ENCODE data around the gene ARG2.
A peak's percentile ranks its signal among the peaks of the same experiment; 100 is the strongest.
"Not testable (repeated sequence)": the region's sequence is repeated elsewhere in the genome, so short reads cannot be mapped to it uniquely, and the experiment has no call there.

ARG2 gene

DNA sequence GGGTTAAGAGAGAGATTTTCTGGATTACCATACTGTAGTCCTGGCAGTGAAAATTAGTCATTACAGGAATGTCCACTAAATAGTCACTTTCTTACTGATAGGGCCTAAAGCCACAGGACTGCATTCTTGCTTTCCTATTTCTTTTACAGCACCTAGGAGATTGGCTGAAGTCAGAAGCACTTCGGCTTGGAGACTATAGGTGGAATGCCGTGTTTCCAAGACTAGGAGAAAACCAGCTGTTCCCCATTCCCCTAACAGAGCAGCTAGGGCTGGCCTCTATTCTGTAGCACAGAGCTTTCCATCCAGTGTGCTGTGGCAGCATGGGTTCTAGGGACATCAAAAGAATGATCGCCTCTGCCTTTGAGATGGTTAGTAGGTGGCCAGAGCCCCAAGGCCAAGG lies 34.7 kb upstream of the ARG2 start:
- no peak for DNase-seq (ENCODE audit: low read depth)
- H3K4me3 ChIP-seq (ENCODE audit: low read depth, low read length): no peak overlapping the region
- TF ChIP-seq, protein P1, sequence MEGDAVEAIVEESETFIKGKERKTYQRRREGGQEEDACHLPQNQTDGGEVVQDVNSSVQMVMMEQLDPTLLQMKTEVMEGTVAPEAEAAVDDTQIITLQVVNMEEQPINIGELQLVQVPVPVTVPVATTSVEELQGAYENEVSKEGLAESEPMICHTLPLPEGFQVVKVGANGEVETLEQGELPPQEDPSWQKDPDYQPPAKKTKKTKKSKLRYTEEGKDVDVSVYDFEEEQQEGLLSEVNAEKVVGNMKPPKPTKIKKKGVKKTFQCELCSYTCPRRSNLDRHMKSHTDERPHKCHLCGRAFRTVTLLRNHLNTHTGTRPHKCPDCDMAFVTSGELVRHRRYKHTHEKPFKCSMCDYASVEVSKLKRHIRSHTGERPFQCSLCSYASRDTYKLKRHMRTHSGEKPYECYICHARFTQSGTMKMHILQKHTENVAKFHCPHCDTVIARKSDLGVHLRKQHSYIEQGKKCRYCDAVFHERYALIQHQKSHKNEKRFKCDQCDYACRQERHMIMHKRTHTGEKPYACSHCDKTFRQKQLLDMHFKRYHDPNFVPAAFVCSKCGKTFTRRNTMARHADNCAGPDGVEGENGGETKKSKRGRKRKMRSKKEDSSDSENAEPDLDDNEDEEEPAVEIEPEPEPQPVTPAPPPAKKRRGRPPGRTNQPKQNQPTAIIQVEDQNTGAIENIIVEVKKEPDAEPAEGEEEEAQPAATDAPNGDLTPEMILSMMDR (IDR thresholded peaks at IDR 0.05; ENCODE audit: control insufficient read depth, extremely low read depth, insufficient read depth): no peak

- H3K4me3 ChIP-seq (ENCODE audit: low read depth, low read length): no peak overlapping the region
- DNase-seq (ENCODE audit: low read depth): no peak
- TF ChIP-seq, protein P1 (IDR thresholded peaks at IDR 0.05; ENCODE audit: control insufficient read depth, extremely low read depth, insufficient read depth): no peak
Observed at GRCh38 chr14:67586369-67586768, 33.4 kb upstream of the ARG2 start.

- no peak overlapping the region for H3K4me3 ChIP-seq (ENCODE audit: low read depth, low read length)
- TF ChIP-seq, protein P1 (IDR thresholded peaks at IDR 0.05; ENCODE audit: control insufficient read depth, extremely low read depth, insufficient read depth): no peak
- peak; percentile 78 for DNase-seq (ENCODE audit: low read depth)
Observed at GRCh38 chr14:67589204-67589770, 30.4 kb upstream of the ARG2 start.

DNA sequence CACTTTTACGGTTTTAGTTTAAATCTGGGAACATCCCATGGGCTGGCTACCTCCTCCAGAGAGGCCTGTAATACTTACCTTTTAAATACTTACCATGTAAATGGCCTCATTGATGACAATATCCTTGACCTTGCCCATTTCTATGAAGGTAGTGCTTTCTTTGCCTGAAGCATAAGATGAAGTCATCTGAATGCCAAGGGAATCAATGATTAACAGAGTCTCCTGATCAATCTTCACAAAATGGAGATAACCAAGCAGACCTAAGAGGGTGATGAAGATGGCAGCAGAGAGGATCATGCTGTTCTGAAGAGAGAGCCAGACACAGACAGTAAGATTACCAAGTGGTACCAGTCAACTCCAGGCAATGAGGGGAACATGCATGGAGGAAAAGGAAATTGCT lies 26.1 kb upstream of the ARG2 start:
- not testable (repeated sequence) for H3K4me3 ChIP-seq (ENCODE audit: low read depth, low read length); DNase-seq (ENCODE audit: low read depth)

DNA sequence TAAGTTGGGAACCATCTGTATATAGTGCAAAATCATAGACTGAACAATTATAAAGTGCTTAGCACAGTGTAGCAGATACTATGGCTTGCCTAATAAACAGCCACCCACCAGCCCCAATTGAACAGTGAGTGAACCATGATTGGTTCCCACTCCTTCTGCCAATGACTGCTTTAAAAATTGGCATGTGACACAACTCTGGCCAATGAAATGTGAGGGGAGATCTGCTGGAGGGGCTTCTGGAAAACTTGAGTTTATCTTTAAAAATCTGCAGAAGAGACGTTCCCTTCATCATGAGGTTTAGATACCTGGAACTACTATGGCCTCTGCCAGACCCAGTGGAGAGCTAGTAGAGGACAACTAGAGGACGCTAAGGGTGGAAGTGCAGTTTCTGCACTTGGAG lies 24.3 kb upstream of the ARG2 start:
- no peak for DNase-seq (ENCODE audit: low read depth)
- TF ChIP-seq, protein P1 (IDR thresholded peaks at IDR 0.05; ENCODE audit: control insufficient read depth, extremely low read depth, insufficient read depth): no peak
- no peak overlapping the region for H3K4me3 ChIP-seq (ENCODE audit: low read depth, low read length)

DNA sequence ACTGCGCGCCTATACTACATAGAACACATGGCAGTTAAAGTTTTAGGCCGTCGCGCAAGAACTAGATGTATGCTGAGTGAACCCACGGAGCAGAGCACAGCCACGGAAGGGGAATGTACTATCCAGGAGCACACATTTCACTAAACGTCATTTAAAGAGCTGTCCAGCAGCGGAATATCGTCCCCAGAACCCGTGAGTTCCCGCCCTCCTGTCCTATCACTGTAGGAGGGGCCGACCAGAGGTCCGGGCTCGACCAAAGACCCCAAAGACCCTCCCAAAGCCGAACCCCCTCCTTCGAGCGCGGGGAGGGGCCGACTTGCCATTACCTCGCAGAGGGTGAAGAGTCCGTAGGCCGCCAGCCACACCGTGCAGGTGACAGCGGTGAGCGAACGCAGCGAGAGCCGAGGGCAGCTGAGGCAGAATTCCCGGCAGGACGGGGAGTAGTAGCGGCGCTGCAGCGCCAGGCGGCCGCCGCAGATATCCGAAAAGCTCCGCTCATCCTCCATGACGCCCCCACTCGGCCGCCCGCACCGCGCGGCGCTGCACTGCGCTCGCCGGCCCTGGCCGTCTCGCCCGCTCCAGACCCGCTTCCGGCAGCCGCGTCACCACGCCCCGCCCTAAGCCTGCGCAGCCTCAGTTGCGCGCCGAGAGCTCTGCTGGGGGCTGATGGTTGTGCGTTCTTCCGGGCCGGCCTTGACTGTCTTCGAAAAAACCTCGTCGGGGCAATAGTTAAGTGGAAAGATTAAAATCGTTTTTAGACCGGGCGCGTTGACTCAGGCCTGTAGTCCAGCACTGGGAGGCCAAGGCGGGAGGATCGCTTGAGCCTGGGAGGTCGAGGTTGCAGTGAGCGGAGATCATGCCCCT lies 19.8 kb upstream of the ARG2 start, which contains the start of gene PIGH:
Gene PIGH, minus strand, starts transcription at position 571 of the 864 bp plus-strand sequence. Its CDS starts 65 bp downstream, at position 506.
- TF ChIP-seq, protein P1 (IDR thresholded peaks at IDR 0.05; ENCODE audit: control insufficient read depth, extremely low read depth, insufficient read depth): peak; percentile 66
- peak; percentile 47 for DNase-seq (ENCODE audit: low read depth)
- H3K4me3 ChIP-seq (ENCODE audit: low read depth, low read length): peak within 1 kb of the TSS; percentile 76

GRCh38 chr14:67600562-67600974 lies 19.2 kb upstream of the ARG2 start:
- DNase-seq (ENCODE audit: low read depth): not testable (repeated sequence)
- H3K4me3 ChIP-seq (ENCODE audit: low read depth, low read length): peak overlapping the region; percentile 76

DNA sequence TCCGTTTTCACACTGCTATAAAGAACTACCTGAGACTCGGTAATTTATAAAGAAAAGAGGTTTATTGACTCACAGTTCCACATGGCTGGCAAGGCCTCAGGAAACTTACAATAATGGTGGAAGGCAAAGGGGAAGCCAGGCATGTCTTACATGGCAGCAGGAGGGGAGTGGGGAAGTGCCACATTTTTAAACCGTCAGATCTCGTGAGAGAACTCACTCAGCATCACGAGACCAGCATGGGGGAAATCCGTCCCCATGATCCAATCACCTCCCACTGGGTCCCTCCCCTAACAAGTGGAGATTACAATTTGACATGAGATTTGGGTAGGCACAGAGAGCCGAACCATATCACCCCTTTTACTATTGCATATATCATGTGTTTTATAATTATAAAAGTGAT lies 17.6 kb upstream of the ARG2 start:
- no peak overlapping the region for H3K4me3 ChIP-seq (ENCODE audit: low read depth, low read length)
- TF ChIP-seq, protein P1 (IDR thresholded peaks at IDR 0.05; ENCODE audit: control insufficient read depth, extremely low read depth, insufficient read depth): no peak
- DNase-seq (ENCODE audit: low read depth): no peak

All from LNCaP clone FGC (cell line).